NCI-H1694 treated with DMSO at 0.1 percent for 48 hours (cell line): ENCODE results near the gene DPP10.
A peak's percentile ranks its signal among the peaks of the same experiment; 100 is the strongest.
"Not testable (repeated sequence)": the region's sequence is repeated elsewhere in the genome, so short reads cannot be mapped to it uniquely, and the experiment has no call there.

Experiments
- DNase-seq: peaks from one replicate; lab custom pipeline; 2025; lab: John Stamatoyannopoulos, UW

The DPP10 gene

DNA sequence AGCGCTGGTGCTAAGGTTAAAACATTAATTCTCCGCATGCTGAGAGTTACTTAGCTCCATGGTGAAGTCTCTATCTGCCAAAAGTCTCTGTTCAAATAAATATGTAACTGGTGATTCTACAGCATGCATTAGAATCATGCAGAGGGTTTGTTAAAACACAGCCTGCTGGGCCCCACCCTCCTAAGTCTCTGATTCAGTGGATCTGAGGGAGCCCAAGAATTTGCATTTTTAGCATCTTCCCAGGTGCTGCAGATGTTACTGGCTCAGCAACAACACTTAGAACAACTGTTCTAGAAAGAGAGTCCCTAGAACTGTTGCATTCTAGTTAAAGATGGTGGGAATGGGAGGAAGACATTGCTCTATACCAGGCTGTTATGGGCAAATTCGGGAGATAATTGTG, 73.4 kb downstream of the DPP10 start:
- no peak for DNase-seq

- DNase-seq = no peak
These were observed 75.1 kb downstream of the DPP10 start for GRCh38 chr2:114517580-114517979.

DNA sequence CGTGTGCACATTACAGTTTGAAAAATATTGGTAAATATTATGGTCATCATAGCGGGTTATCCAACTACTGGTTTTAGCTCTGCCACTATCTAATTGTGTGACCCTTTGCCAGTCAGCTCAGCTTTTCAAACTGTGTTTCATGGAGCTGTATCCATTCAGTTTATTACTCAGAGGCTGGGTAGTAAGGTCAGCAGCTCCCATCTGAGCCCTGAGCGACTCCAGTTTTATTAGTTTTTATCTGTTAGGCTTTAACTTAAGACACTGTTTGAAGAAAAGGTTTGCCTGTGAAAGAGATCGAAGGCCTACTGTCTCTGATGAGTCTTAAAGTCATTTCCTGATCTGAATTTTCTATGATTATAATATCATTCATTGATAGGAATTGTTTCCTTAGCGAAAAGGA, 76.3 kb downstream of the DPP10 start:
- no peak for DNase-seq

DNA sequence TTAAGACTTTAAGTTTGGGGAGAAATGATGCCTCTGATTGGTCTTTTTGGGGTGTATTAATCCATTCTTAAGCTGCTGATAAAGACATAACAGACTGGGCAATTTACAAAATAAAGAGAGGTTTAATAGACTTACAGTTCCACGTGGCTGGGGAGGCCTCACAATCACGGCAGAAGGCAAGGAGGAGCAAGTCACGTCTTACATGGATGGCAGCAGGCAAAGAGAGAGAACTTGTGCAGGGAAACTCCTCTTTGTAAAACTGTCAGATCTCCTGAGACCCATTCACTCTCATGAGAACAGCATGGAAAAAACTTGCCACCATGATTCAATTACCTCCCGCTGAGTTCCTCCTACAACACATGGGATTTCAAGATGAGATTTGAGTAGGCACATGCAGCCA, 80.2 kb downstream of the DPP10 start:
- not testable (repeated sequence) for DNase-seq

- DNase-seq = no peak
These were observed 83.5 kb downstream of the DPP10 start for GRCh38 chr2:114525955-114526354.

GRCh38 chr2:114526841-114527240, 84.4 kb downstream of the DPP10 start:
- no peak for DNase-seq

GRCh38 chr2:114527330-114527983, 85.0 kb downstream of the DPP10 start:
- no peak for DNase-seq

- DNase-seq = no peak
These were observed 92.0 kb downstream of the DPP10 start for GRCh38 chr2:114534116-114535084.

DNA sequence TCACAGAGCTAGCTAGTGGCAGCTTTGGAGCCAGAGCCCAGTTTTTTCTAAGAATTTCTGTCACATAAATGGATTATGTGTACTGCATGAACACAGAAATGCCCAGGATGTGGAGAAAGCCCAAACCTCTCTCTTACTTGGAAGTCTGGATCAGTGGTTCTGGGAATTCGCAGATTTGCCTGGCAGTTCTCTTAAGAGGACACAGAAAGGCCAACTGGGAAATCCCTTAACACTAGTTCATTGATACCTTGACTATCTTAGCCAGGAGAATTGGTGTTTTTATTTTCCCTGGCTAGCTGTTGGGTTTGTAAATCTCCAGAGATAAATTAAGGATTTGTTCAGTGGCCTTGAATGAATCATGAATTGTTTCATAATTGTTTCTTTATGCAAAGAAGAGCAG, 95.3 kb downstream of the DPP10 start:
- DNase-seq = no peak

- DNase-seq = no peak
These were observed 100.3 kb downstream of the DPP10 start for GRCh38 chr2:114542695-114543094.

- no peak for DNase-seq
These were observed 100.9 kb downstream of the DPP10 start for GRCh38 chr2:114543236-114543766.

GRCh38 chr2:114545052-114545451, 102.6 kb downstream of the DPP10 start:
- DNase-seq = no peak

DNA sequence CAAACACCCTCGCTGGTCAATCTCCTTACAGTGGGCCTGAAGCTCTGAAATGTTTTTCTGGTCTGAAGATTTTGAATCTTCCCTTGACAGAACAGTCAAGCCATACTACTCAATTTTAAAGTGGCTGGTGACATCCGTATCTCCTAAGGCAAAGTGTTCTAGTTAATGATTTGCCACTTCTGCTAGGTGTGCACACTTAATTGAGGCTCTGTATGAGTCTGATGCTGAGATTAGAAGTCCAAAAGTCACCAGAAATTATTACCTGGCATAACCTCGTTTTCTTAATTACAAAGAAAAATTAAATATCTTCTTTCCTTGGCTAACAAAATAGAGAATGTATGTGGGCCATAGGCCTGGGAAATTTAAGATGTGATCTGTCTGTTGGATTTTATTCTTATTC, 104.1 kb downstream of the DPP10 start:
- DNase-seq = no peak

DNA sequence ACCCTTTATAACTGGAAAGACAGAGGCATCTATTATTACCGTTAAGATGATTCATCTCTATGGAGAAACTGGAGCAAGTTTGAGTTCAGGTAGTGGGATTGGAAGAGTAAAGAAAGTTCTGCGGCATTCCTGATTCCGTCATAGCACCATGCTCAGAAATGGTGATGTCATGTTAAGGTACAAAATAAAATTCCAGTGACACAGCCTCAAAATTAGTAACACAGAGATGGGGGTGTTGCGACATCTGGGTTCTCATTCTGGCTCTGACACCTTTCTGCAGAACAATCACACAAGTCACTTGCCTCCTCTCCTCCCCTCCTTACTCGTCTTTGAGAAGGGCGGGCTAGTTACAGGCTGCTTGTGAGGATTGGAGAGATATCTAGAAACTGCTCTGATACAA, 105.7 kb downstream of the DPP10 start:
- no peak for DNase-seq

GRCh38 chr2:114550364-114550763, 107.9 kb downstream of the DPP10 start:
- DNase-seq = no peak

GRCh38 chr2:114550895-114551793, 108.7 kb downstream of the DPP10 start:
- peak; percentile 72 for DNase-seq

- no peak for DNase-seq
These were observed 110.6 kb downstream of the DPP10 start for GRCh38 chr2:114553027-114553426.

GRCh38 chr2:114569166-114569565, 126.7 kb downstream of the DPP10 start:
- no peak for DNase-seq

GRCh38 chr2:114577657-114578056, 135.2 kb downstream of the DPP10 start:
- no peak for DNase-seq

- no peak for DNase-seq
These were observed 137.1 kb downstream of the DPP10 start for GRCh38 chr2:114579542-114579941.

- DNase-seq = no peak
These were observed 138.2 kb downstream of the DPP10 start for GRCh38 chr2:114580691-114581090.

- no peak for DNase-seq
These were observed 155.9 kb downstream of the DPP10 start for GRCh38 chr2:114598329-114598728.
